ENCODE data around the gene DDX20.

- TF ChIP-seq CTCF (IDR thresholded peaks at IDR 0.05) (peak; percentile 94 to 98 (median 97)), POLR2A (IDR thresholded peaks at IDR 0.05) (no peak)
Measured at GRCh38 chr1:111755331-111756123, at the start of gene DDX20.
